ENCODE measurements around the gene SH2D3C.
A peak's percentile ranks its signal among the peaks of the same experiment; 100 is the strongest.

SH2D3C gene

DNA sequence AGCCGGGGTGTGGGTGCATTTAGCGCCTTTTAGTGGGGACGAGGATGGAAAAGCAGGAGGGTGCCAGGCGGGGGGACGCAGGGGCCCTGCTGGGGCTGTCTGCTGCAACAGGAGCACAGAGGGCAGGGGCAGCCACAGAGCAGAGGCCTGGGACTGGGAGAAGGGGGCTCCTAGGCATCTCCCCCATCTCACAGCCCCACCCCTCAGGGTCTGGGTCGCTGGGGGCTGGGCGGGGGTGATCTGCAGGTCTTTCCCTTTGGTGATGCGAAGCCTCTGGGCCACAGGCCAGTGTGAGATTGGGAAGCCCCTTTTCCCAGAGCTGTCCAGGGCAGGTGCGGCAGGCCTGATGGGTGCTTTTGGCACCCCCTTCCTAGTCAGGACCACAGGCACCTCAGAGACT lies 48.2 kb downstream of the SH2D3C start:
- DNase-seq: no peak
- H3K36me3 ChIP-seq: no peaks in the 10 kb centered on the region
- H3K9me3 ChIP-seq: no peaks in the 10 kb centered on the region
- no peak overlapping the region for H3K4me3 ChIP-seq (ENCODE audit: low read depth, low read length)
- H3K4me1 ChIP-seq: peaks cover 4% of the 10 kb centered on the region
- TF ChIP-seq, protein P1, sequence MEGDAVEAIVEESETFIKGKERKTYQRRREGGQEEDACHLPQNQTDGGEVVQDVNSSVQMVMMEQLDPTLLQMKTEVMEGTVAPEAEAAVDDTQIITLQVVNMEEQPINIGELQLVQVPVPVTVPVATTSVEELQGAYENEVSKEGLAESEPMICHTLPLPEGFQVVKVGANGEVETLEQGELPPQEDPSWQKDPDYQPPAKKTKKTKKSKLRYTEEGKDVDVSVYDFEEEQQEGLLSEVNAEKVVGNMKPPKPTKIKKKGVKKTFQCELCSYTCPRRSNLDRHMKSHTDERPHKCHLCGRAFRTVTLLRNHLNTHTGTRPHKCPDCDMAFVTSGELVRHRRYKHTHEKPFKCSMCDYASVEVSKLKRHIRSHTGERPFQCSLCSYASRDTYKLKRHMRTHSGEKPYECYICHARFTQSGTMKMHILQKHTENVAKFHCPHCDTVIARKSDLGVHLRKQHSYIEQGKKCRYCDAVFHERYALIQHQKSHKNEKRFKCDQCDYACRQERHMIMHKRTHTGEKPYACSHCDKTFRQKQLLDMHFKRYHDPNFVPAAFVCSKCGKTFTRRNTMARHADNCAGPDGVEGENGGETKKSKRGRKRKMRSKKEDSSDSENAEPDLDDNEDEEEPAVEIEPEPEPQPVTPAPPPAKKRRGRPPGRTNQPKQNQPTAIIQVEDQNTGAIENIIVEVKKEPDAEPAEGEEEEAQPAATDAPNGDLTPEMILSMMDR (IDR thresholded peaks at IDR 0.05; ENCODE audit: low read depth, low read length): no peak
- H3K27me3 ChIP-seq: no peaks in the 10 kb centered on the region

DNA sequence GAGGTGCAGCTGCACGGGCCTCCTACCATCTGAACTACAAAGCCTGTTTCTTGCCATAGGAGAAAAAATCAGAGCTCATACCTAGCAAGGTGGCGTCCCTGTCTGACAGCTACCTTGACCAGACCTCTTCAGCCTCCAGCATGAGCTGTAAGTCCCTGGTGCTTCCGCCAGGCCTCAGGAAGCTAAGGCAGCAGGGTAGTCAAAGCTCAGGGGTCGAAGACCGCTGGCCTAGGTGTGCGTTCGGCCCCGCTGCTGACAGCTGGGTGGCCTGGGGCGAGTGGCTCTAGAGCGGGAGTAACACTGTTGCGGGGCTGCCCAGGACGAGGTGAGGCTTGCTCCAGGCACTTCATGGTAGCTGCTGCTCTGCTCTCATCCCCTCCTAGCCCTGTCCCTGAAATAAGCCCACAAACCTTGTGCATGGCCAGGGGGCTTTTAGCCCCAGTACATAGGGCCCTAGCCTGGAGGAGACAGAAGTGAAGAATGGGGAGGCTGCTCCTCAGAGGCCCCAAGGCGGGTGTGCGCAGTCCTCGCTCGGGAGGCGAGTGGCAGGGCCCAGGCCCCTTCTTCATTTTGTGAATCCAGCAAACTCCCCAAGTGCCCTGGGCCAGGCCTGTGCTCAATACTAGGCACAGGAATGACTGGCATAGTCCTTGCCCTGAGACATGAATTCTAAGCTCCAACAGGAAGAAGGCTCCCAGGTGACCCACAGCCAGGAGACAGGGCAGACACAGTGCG lies 48.8 kb downstream of the SH2D3C start:
- TF ChIP-seq, protein P1 (IDR thresholded peaks at IDR 0.05; ENCODE audit: low read depth, low read length): no peak
- H3K4me1 ChIP-seq: peaks cover 4% of the 10 kb centered on the region
- no peaks in the 10 kb centered on the region for H3K9me3 ChIP-seq
- no peak for DNase-seq
- H3K4me3 ChIP-seq (ENCODE audit: low read depth, low read length): no peak overlapping the region
- no peaks in the 10 kb centered on the region for H3K27me3 ChIP-seq
- H3K36me3 ChIP-seq: no peaks in the 10 kb centered on the region

DNA sequence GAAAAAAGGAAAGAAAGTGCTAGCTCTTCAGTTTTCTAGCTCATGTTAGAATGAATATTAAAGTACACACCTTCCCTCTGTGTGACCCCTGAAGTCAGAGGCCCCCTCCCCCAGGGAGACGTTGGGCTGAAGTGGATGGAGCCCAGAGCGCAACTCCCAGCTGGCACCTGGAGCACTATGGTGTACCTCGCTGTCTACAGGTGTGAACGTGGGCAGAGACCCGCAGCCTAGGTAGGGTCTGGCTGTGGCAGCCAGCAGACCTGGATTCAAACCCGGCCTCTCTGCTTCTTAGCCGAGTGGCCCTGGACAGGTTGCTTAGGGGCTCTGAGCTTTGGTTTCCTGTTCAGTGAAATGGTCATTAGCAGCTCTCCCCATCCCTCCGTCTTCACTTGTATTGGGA lies 49.7 kb downstream of the SH2D3C start:
- H3K27me3 ChIP-seq: no peaks in the 10 kb centered on the region
- H3K36me3 ChIP-seq: no peaks in the 10 kb centered on the region
- TF ChIP-seq, protein P1 (IDR thresholded peaks at IDR 0.05; ENCODE audit: low read depth, low read length): no peak
- no peaks in the 10 kb centered on the region for H3K9me3 ChIP-seq
- H3K4me3 ChIP-seq (ENCODE audit: low read depth, low read length): no peak overlapping the region
- H3K4me1 ChIP-seq: peaks cover 5% of the 10 kb centered on the region; the same call in 1 of the 2 replicates
- no peak for DNase-seq

GRCh38 chr9:127726871-127727270 lies 51.6 kb downstream of the SH2D3C start:
- H3K9me3 ChIP-seq: no peaks in the 10 kb centered on the region
- TF ChIP-seq, protein P1 (IDR thresholded peaks at IDR 0.05; ENCODE audit: low read depth, low read length): no peak
- H3K4me1 ChIP-seq: peaks cover 5% of the 10 kb centered on the region; the same call in 1 of the 2 replicates
- H3K36me3 ChIP-seq: no peaks in the 10 kb centered on the region
- no peak overlapping the region for H3K4me3 ChIP-seq (ENCODE audit: low read depth, low read length)
- H3K27me3 ChIP-seq: no peaks in the 10 kb centered on the region
- no peak for DNase-seq

GRCh38 chr9:127724012-127724411 lies 54.5 kb downstream of the SH2D3C start:
- Histone ChIP-seq H3K9me3 (no peaks in the 10 kb centered on the region), H3K36me3 (no peaks in the 10 kb centered on the region), H3K4me1 (peaks cover 11% of the 10 kb centered on the region; the same call in 1 of the 2 replicates), H3K4me3 (ENCODE audit: low read depth, low read length) (peak overlapping the region; percentile 65), H3K27me3 (no peaks in the 10 kb centered on the region)
- TF ChIP-seq, protein P1 (IDR thresholded peaks at IDR 0.05; ENCODE audit: low read depth, low read length): no peak
- DNase-seq: peak; percentile 72

DNA sequence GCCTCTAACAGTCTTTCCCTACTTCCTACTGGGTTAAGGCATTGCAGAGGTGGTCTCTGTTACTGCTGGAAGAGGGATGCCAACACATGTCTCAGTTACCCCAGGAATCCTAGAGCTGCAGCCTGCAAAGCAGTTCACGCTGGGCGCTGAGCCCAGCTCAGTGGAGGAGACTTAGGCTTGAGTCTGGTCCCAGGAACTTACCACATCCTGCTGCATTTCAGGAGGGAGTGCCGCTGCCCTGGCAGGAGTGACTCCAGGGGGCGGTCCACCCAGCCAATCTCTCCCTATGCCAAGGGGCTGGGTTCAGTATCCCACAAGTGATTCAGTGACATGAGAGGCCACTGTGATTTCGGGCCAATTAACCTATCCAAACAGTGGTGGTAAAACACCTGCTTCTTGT lies 55.0 kb downstream of the SH2D3C start:
- Histone ChIP-seq H3K9me3 (no peaks in the 10 kb centered on the region), H3K4me1 (peaks cover 11% of the 10 kb centered on the region; the same call in 1 of the 2 replicates), H3K36me3 (no peaks in the 10 kb centered on the region), H3K4me3 (ENCODE audit: low read depth, low read length) (peak overlapping the region; percentile 65), H3K27me3 (no peaks in the 10 kb centered on the region)
- DNase-seq: no peak
- TF ChIP-seq, protein P1 (IDR thresholded peaks at IDR 0.05; ENCODE audit: low read depth, low read length): no peak

Measured in BE2C (cell line).